Endothelial cell of umbilical vein (primary cell): ENCODE measurements around the gene SORCS2. TPM values are rescaled to one million over a fixed set of nuclear protein-coding genes. Genes with fewer than 3 reads are reported as not detected.

Experiments
- BruUV-seq: library from RNA; stranded (reverse); fragments of 400-500 nt; replicated peaks from 2 replicates; lab custom pipeline; 2021; lab: Mats Ljungman, UMichigan
- CTCF ChIA-PET: fragments of 300-600, 350-600 bp; sonication (Branson Sonifier 250); formaldehyde crosslinking; loops from one replicate; lab custom pipeline; 2021; ENCODE audit warnings: antibody characterized with exemption, inconsistent platforms; lab: Charles Lee
- POLR2A ChIA-PET: fragments of 300-600, 350-600 bp; sonication (Branson Sonifier 250); formaldehyde crosslinking; loops from one replicate; lab custom pipeline; 2021; ENCODE audit warnings: antibody characterized with exemption, inconsistent platforms; lab: Charles Lee
- DNase-seq: peaks from one replicate; pipeline ENCODE4 v3.0.0-alpha.2; 2011; ENCODE audit warnings: low read depth, low spot score
- FAIRE-seq: peaks from 2 replicates; lab custom pipeline; 2011; peaks lifted over from hg19 to GRCh38; lab: Jason Lieb, UNC
- H2AFZ ChIP-seq: 2 replicates; pipeline ENCODE4 v1.6.0; 2012; ENCODE audit warnings: low read depth, low read length, control low read depth, inconsistent platforms
- H3K27ac ChIP-seq: 2 replicates; pipeline ENCODE4 v1.5.1; 2011; ENCODE audit warnings: low read depth, mild to moderate bottlenecking, control low read depth, low read length, moderate library complexity; ENCODE audit not compliant: insufficient read depth
- H3K27me3 ChIP-seq, 2 experiments: 2 replicates each; pipeline versions ENCODE4 v1.6.0 to v1.6.1; 2011; ENCODE audit warnings: low read length in 2 of 2, mixed read lengths in 1 of 2; ENCODE audit not compliant: control insufficient read depth in 2 of 2, insufficient read depth in 2 of 2
- H3K36me3 ChIP-seq, 2 experiments: 2 replicates in 1 of 2; 3 replicates in 1 of 2; pipeline ENCODE4 v1.5.1; 2011; ENCODE audit warnings: low read length in 2 of 2, mild to moderate bottlenecking in 1 of 2, moderate library complexity in 1 of 2; ENCODE audit not compliant: control insufficient read depth in 2 of 2, insufficient read depth in 2 of 2; ENCODE audit errors: extremely low read depth in 1 of 2
- H3K4me1 ChIP-seq: 3 replicates; pipeline ENCODE4 v1.5.1; 2011; ENCODE audit warnings: mild to moderate bottlenecking, low read length; ENCODE audit not compliant: control insufficient read depth, insufficient read depth; ENCODE audit errors: extremely low read depth
- H3K4me2 ChIP-seq: 2 replicates; pipeline ENCODE4 v1.6.1; 2011; ENCODE audit warnings: low read length, control low read depth, mixed read lengths; ENCODE audit not compliant: insufficient read depth
- H3K4me3 ChIP-seq, 3 experiments: fragments of 200-600 bp in 1 of 3; sonication (generic), shearing (Covaris generic) in 1 of 3; replicated peaks in 1 of 3; 2 replicates each; pipeline ENCODE4 v1.5.1; 2011 to 2016; ENCODE audit warnings: control low read depth in 3 of 3, low read length in 3 of 3, mild to moderate bottlenecking in 2 of 3, inconsistent platforms in 1 of 3, low read depth in 1 of 3, moderate library complexity in 1 of 3; ENCODE audit not compliant: insufficient read depth in 1 of 3
- H3K79me2 ChIP-seq: 2 replicates; pipeline ENCODE4 v1.6.0; 2012; ENCODE audit warnings: low read length, inconsistent platforms; ENCODE audit not compliant: control insufficient read depth, insufficient read depth
- H3K9ac ChIP-seq: replicated peaks from 2 replicates; pipeline ENCODE3; 2011; ENCODE audit warnings: low read length, control low read depth; ENCODE audit not compliant: insufficient read depth; ENCODE audit errors: extremely low read depth
- H3K9me1 ChIP-seq: replicated peaks from 3 replicates; pipeline ENCODE4 v1.6.0; 2011; ENCODE audit warnings: mild to moderate bottlenecking, low read length; ENCODE audit not compliant: control insufficient read depth, insufficient read depth; ENCODE audit errors: extremely low read depth
- H3K9me3 ChIP-seq: replicated peaks from 2 replicates; pipeline ENCODE4 v1.5.1; 2012; ENCODE audit warnings: low read length, inconsistent platforms; ENCODE audit not compliant: control insufficient read depth, insufficient read depth
- H4K20me1 ChIP-seq: replicated peaks from 2 replicates; pipeline ENCODE3; 2011; ENCODE audit warnings: mild to moderate bottlenecking, low read length; ENCODE audit not compliant: control insufficient read depth, insufficient read depth; ENCODE audit errors: extremely low read depth
- CTCF ChIP-seq, 2 donors: IDR thresholded peaks; 1 replicate in 1 of 2; 2 replicates in 1 of 2; pipeline ENCODE4 v1.5.1; 2011; ENCODE audit warnings: low read length in 2 of 2, mild to moderate bottlenecking in 2 of 2, moderate library complexity in 2 of 2, control low read depth in 1 of 2, inconsistent platforms in 1 of 2, low read depth in 1 of 2; ENCODE audit not compliant: insufficient read depth in 1 of 2; ENCODE audit errors: extremely low read depth in 1 of 2
- EZH2 ChIP-seq: IDR thresholded peaks from 2 replicates; pipeline ENCODE4 v1.6.1; 2012; ENCODE audit warnings: borderline replicate concordance, low read depth, mild to moderate bottlenecking, moderate library complexity, low read length, inconsistent platforms; ENCODE audit not compliant: severe bottlenecking
- FOS ChIP-seq: IDR thresholded peaks from 2 replicates; pipeline ENCODE4 v1.6.1; 2011; ENCODE audit warnings: mild to moderate bottlenecking, low read length, moderate library complexity, borderline replicate concordance; ENCODE audit not compliant: insufficient read depth
- GATA2 ChIP-seq: IDR thresholded peaks from 2 replicates; pipeline ENCODE4 v1.7.0; 2011; ENCODE audit warnings: low read depth, mild to moderate bottlenecking, moderate library complexity, mixed read lengths, low read length; ENCODE audit not compliant: insufficient read length, insufficient read depth
- JUN ChIP-seq: IDR thresholded peaks from 2 replicates; pipeline ENCODE4 v1.6.1; 2011; ENCODE audit warnings: borderline replicate concordance, low read depth; ENCODE audit not compliant: insufficient read length, insufficient read depth
- MYC ChIP-seq: IDR thresholded peaks from one replicate; pipeline ENCODE4 v1.6.1; 2011; ENCODE audit warnings: mild to moderate bottlenecking, low read depth, low read length
- POLR2A ChIP-seq: IDR thresholded peaks from 2 replicates; pipeline ENCODE4 v1.6.1; 2012; ENCODE audit warnings: low read depth, mild to moderate bottlenecking, control low read depth, low read length
- POLR2AphosphoS5 ChIP-seq: IDR thresholded peaks from 2 replicates; pipeline ENCODE4 v1.6.1; 2012; ENCODE audit warnings: low read depth, mild to moderate bottlenecking, control low read depth, low read length, moderate library complexity; ENCODE audit not compliant: insufficient read depth
- dilution Hi-C: fragments of 300-500 bp; cut with MboI; formaldehyde crosslinking; loops from one replicate; pipeline ENCODE4 v1.15.0; 2019; ENCODE audit warnings: low sequenced_read_pairs; ENCODE audit not compliant: extremely low pct_ligation_motif_present
- intact Hi-C: fragments of 100-400 bp; cut with micrococcal nuclease; formaldehyde crosslinking; loops from one replicate; pipeline ENCODE4 v1.10.0; 2022
- polyA plus RNA-seq, 4 experiments: library from polyadenylated mRNA; depleted of rRNA in 3 of 4; stranded (reverse) in 3 of 4; unstranded in 1 of 4; fragments of >200 nt; gene quantifications; 2 replicates each; pipeline versions ENCODE4 v1.2.1 to v1.2.3, GENCODE V29; 2011 to 2012; ENCODE audit warnings: missing spikeins in 1 of 4
- total RNA-seq: library from RNA; stranded (reverse); gene quantifications from 2 replicates; pipeline ENCODE4 v1.2.3, GENCODE V29; 2021
- TF ChIP-seq, protein P1 (sequence below): IDR thresholded peaks from 2 replicates; pipeline ENCODE4 v1.6.1; 2011; ENCODE audit not compliant: insufficient read depth, insufficient read length

SORCS2 gene
- total and polyA plus RNA-seq, 2 donors (not counting 3 experiments of a cell fraction or from before 2014, with no cell fraction given) = not detected

DNA sequence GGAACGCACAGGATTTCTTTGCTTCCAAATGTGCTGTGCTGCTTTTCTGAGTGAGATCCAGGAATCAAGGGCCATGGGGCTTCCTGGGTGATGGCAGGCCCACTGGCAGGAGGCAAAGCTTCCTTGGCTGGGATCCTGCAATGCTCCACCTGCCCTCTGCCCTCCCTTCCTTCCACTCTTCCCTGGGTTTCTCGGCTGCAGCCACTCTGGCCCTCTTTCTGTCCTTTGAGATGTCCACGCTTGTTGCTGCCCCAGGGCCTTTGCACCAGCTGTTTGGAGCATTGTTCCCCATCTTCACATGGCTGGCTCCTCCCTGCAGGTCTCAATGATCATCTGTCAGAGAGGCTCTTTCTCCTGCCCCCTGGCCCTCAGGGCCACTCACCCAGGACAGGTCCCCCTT, 163.5 kb downstream of the SORCS2 start:
- H3K4me1 ChIP-seq = no peaks in the 10 kb centered on the region
- intact Hi-C loops = no loop called here
- no peak overlapping the region for H3K4me2 ChIP-seq
- no peaks in the 10 kb centered on the region for H4K20me1 ChIP-seq
- no TSS peak for BruUV-seq
- TF ChIP-seq EZH2 (no peak), POLR2A (no peak), FOS (no peak)
- TF ChIP-seq, protein P1, sequence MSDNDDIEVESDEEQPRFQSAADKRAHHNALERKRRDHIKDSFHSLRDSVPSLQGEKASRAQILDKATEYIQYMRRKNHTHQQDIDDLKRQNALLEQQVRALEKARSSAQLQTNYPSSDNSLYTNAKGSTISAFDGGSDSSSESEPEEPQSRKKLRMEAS = no peak
- no peak overlapping the region for H3K27ac ChIP-seq
- H3K4me3 ChIP-seq = no peak overlapping the region
- no peak overlapping the region for H2AFZ ChIP-seq
- no peaks in the 10 kb centered on the region for H3K27me3 ChIP-seq
- ChIA-PET POLR2A (no interaction called here), CTCF (no interaction called here)
- H3K9ac ChIP-seq = no peak overlapping the region
- FAIRE-seq (no peak), DNase-seq (no peak)
- no peaks in the 10 kb centered on the region for H3K9me3 ChIP-seq
- H3K79me2 ChIP-seq = no peaks in the 10 kb centered on the region
- no peaks in the 10 kb centered on the region for H3K9me1 ChIP-seq
- no peaks in the 10 kb centered on the region for H3K36me3 ChIP-seq
- dilution Hi-C loops = no loop called here

DNA sequence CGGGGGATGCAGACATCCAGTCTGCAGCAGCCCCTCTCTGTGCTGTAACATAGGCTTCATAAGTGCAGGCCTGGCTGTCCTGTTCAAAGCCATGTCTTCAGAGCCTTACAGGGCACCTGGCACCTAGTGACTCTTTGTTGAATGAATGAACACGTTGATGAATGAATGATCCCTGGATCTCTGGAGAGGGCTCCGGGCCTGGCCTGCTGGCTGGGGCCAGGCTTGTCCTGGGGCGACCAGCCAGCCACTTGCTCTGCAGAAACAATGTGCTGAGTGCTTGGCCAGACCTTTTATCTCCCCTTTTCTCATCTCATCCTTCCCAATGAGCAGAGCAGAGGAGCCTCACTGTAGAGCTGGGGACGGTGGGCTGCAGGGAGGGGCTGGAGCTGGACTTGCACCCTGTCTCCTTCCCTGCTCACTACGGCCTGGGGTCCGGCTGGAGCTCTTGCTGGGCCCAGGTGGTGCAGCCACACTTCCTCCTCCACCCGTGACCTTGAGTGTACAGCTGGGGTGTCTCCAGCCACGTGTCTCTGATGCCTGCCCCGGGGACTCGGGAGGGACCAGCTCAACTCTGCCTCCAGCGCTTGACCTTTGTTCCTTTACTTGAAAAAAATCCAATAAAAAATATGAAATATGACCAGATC, 164.5 kb downstream of the SORCS2 start:
- Histone ChIP-seq H3K36me3 (no peaks in the 10 kb centered on the region), H3K4me2 (no peak overlapping the region), H3K4me3 (no peak overlapping the region), H4K20me1 (no peaks in the 10 kb centered on the region), H3K9ac (no peak overlapping the region), H3K27me3 (no peaks in the 10 kb centered on the region), H2AFZ (no peak overlapping the region), H3K4me1 (no peaks in the 10 kb centered on the region), H3K27ac (no peak overlapping the region), H3K9me1 (no peaks in the 10 kb centered on the region), H3K79me2 (no peaks in the 10 kb centered on the region), H3K9me3 (no peaks in the 10 kb centered on the region)
- dilution Hi-C loops = no loop called here
- ChIA-PET POLR2A (no interaction called here), CTCF (interaction anchor here (2.5 kb wide), 1 partner anchor 21 kb away, joined by 5 read pairs; no protein-coding TSS in a partner anchor)
- TF ChIP-seq FOS (no peak), JUN (no peak), GATA2 (no peak), EZH2 (no peak), POLR2A (no peak), POLR2AphosphoS5 (no peak), CTCF (IDR thresholded peaks at IDR 0.05; ENCODE audit: extremely low read depth in 1 of 2, insufficient read depth in 1 of 2, low read depth in 1 of 2, low read length in 2 of 2) (no peak), MYC (no peak)
- TF ChIP-seq, protein P1 = no peak
- DNase-seq = no peak
- intact Hi-C loops = no loop called here
- no peak for FAIRE-seq
- BruUV-seq = no TSS peak
